Tibial artery (tissue), 4 donors: ENCODE data around the gene ST6GALNAC6.
A peak's percentile ranks its signal among the peaks of the same experiment; 100 is the strongest.

Experiments used
- DNase-seq, 2 donors: peaks; one replicate each; pipeline ENCODE4 v3.0.0-alpha.2; 2019
- H3K27ac ChIP-seq, 2 donors: fragments of 200-600 bp; sonication (generic) in 1 of 2; 1 replicate in 1 of 2; 2 replicates in 1 of 2; pipeline ENCODE4 v1.5.1; 2018 to 2019; ENCODE audit warnings: mild to moderate bottlenecking in 1 of 2
- H3K27me3 ChIP-seq, 2 donors: fragments of 200-600 bp; sonication (generic) in 1 of 2; one replicate each; pipeline versions ENCODE4 v1.5.1 to v1.6.0; 2016 to 2019
- H3K36me3 ChIP-seq, 3 donors: fragments of 200-600 bp; sonication (generic) in 2 of 3; one replicate each; pipeline ENCODE4 v1.5.1; 2016 to 2019; ENCODE audit warnings: mild to moderate bottlenecking in 2 of 3
- H3K4me1 ChIP-seq, 4 donors: fragments of 200-600 bp; sonication (generic) in 2 of 4; 1 replicate in 3 of 4; 2 replicates in 1 of 4; pipeline ENCODE4 v1.5.1; 2016 to 2019
- H3K4me3 ChIP-seq, 2 donors: fragments of 200-600 bp; sonication (generic) in 1 of 2; 1 replicate in 1 of 2; 2 replicates in 1 of 2; pipeline ENCODE4 v1.5.1; 2018 to 2019; ENCODE audit warnings: mild to moderate bottlenecking in 2 of 2
- H3K9me3 ChIP-seq, 3 donors: fragments of 200-600 bp; sonication (generic) in 1 of 3; one replicate each; pipeline ENCODE4 v1.5.1; 2016 to 2019
- CTCF ChIP-seq, 2 experiments: fragments of 200-600 bp in 1 of 2; fragments of 450-650 bp in 1 of 2; IDR thresholded peaks; one replicate each; pipeline ENCODE4 v1.5.1; 2017 to 2019; ENCODE audit warnings: antibody characterized with exemption in 2 of 2, mild to moderate bottlenecking in 1 of 2, moderate library complexity in 1 of 2
- intact Hi-C: fragments of 100-400 bp; cut with DNase I; formaldehyde crosslinking; loops from one replicate; pipeline ENCODE4 v1.15.0; 2023; ENCODE audit warnings: low total_unique reads

ST6GALNAC6 gene

DNA sequence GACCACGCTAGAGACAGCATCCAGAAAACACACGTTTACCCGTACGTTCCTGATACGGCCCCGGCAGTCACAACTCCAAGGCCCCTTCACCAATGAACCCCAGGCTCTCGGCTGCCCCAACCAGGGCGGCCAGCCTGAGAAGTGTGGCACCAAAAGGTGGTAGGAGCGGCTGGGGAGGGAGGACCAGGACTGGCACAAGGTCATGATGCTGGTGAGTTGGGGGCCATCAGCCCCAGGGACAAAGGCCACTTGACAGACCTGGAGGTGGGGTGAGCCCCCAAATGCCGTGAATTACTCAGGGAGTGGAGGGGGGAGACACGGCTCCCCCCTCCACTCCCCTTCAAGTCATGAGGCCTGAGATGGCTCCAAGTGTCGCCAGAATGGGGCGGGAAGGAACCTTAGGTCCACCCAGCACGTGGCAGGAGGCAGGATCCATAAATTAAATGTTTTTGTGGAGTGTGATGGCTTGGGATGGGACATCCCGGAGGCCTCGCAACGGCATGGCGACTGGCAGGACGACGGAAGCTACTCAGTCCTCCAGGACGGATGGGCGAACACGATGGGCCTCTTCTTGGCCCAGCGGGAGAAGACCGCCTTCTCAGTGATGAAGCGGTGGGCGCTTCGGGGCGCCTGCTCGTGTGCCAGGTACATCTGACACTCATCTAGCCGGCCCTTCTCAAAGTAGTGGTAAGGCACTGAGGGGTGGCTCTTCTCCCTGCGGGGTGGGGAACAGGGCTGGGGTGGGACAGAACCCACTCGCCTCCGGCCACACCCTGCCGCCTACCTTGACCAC is 8.7 kb upstream of the ST6GALNAC6 start:
- H3K36me3 ChIP-seq: peaks cover 10 to 49% (median 38%) of the 10 kb centered on the region in 3 donors
- no peak for DNase-seq
- no peaks in the 10 kb centered on the region for H3K27me3 ChIP-seq
- peaks cover 0 to 46% (median 41%) of the 10 kb centered on the region in 4 donors for H3K4me1 ChIP-seq
- no peaks in the 10 kb centered on the region for H3K9me3 ChIP-seq
- H3K4me3 ChIP-seq: no peak overlapping the region
- H3K27ac ChIP-seq: peak overlapping the region; percentile 34 to 90
- intact Hi-C loops: no loop called here
- TF ChIP-seq CTCF (IDR thresholded peaks at IDR 0.05): no peak

DNA sequence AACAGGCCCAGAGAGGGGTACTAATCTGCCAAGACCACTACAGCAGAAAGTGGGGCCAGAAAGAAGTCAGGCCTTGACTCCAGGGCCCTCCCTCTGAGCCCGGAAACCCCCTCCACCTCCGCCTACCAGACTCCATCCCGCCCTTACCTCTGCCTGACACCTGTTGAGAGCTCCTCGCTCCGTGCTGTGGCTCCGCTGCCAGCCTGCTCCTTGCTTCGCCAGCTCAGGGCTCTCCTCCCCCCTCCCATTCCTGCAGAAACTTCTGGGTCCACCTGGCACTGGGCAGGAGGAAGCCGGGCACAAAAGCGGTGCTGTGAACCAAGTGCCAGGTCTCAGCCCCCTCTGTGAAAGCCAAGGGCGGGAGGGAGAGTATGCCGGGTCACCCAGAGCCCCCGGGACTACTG is 6.4 kb upstream of the ST6GALNAC6 start:
- intact Hi-C loops: no loop called here
- Histone ChIP-seq H3K4me1 (peaks cover 0 to 58% (median 47%) of the 10 kb centered on the region in 4 donors), H3K27ac (peak overlapping the region; percentile 81 to 90), H3K36me3 (peaks cover 0 to 26% (median 20%) of the 10 kb centered on the region in 3 donors), H3K4me3 (peak overlapping the region in 1 of 2 donors; percentile 7), H3K9me3 (no peaks in the 10 kb centered on the region), H3K27me3 (no peaks in the 10 kb centered on the region)
- no peak for TF ChIP-seq CTCF (IDR thresholded peaks at IDR 0.05)
- DNase-seq: peak in 1 of 2 donors; percentile 75

GRCh38 chr9:127905004-127905728 is 5.8 kb upstream of the ST6GALNAC6 start:
- peaks cover 0 to 64% (median 49%) of the 10 kb centered on the region in 4 donors for H3K4me1 ChIP-seq
- H3K27ac ChIP-seq: peak overlapping the region; percentile 81 to 90
- no peak overlapping the region for H3K4me3 ChIP-seq
- no peak for DNase-seq
- intact Hi-C loops: no loop called here
- TF ChIP-seq CTCF (IDR thresholded peaks at IDR 0.05): no peak
- H3K9me3 ChIP-seq: no peaks in the 10 kb centered on the region
- H3K36me3 ChIP-seq: peaks cover 0 to 20% (median 14%) of the 10 kb centered on the region in 3 donors
- no peaks in the 10 kb centered on the region for H3K27me3 ChIP-seq

- DNase-seq: peak in 1 of 2 donors; percentile 70
- peaks cover 0 to 14% (median 8%) of the 10 kb centered on the region in 3 donors for H3K36me3 ChIP-seq
- intact Hi-C loops: no loop called here
- no peak overlapping the region for H3K4me3 ChIP-seq
- peak overlapping the region; percentile 81 to 90 for H3K27ac ChIP-seq
- TF ChIP-seq CTCF (IDR thresholded peaks at IDR 0.05): no peak
- H3K4me1 ChIP-seq: peaks cover 0 to 70% (median 54%) of the 10 kb centered on the region in 4 donors
- H3K9me3 ChIP-seq: no peaks in the 10 kb centered on the region
- H3K27me3 ChIP-seq: no peaks in the 10 kb centered on the region
These were observed 5.2 kb upstream of the ST6GALNAC6 start for GRCh38 chr9:127904561-127905003.

DNA sequence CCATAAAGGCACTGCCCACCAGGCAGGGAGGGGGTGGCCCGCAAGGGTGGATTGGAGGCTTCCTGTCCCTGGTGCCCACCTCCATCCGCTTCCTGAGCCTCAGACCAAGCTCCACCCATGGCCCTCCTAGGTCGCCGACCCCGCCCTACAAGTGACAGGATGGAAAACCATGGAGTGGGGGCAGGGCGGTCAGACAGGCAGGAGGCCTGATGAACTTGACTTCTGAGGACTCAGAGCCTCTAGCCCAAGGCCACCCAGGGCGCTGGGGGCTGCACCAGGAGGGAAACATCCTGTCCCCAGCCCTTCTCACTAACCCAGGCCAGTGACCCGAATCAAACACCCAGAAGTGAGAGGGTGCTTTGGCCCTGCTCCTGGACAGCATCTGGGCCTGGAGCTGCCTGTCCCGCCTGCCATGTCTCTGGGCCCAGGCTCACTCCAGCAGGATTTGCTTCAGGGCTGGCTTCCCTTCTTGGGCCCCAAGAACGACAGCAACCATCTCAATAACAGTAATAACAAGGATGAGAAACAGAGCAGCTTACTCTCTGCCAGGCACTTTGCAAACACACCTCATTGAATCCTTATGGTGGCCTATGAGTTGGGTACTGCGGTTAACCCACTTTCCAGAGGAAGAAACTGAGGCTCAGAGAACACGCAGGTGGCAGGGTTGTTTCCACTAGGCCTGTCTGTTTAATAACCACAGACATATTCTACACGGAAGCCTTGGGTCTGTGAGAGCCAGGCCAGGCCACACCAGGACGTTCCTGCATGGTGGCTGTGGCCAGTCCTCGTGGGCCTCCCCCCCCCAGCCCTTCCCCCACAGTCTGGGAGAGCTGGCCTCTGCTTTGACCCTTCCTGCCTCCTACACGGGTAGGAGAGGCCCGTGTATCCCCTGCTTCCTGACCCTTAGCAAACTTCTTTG is 4.4 kb upstream of the ST6GALNAC6 start:
- Histone ChIP-seq H3K9me3 (no peaks in the 10 kb centered on the region), H3K36me3 (peaks cover 0 to 11% (median 7%) of the 10 kb centered on the region in 3 donors), H3K27me3 (no peaks in the 10 kb centered on the region), H3K27ac (peak overlapping the region; percentile 81 to 90), H3K4me3 (no peak overlapping the region), H3K4me1 (peaks cover 0 to 70% (median 55%) of the 10 kb centered on the region in 4 donors)
- TF ChIP-seq CTCF (IDR thresholded peaks at IDR 0.05): no peak
- intact Hi-C loops: no loop called here
- DNase-seq: peak; percentile 80 to 89
